Astrocyte (in vitro differentiated cells and primary cell): ENCODE results near the gene PCNT.

Experiments
- CTCF ChIP-seq: IDR thresholded peaks from 2 replicates; pipeline ENCODE4 v1.5.1; 2011; ENCODE audit warnings: low read depth, mild to moderate bottlenecking, inconsistent platforms, low read length, moderate library complexity; ENCODE audit not compliant: insufficient read depth
- EZH2 ChIP-seq: IDR thresholded peaks from 2 replicates; pipeline ENCODE4 v1.6.1; 2012; ENCODE audit warnings: mild to moderate bottlenecking, low read length, inconsistent platforms; ENCODE audit not compliant: insufficient read depth

GRCh38 chr21:46409641-46410406 is 85.9 kb downstream of the PCNT start:
- TF ChIP-seq CTCF (no peak), EZH2 (no peak)
